BJ (cell line): ENCODE data around the gene ATP2C2. TPM values are rescaled to one million over a fixed set of nuclear protein-coding genes. Genes with fewer than 3 reads are reported as not detected.

ENCODE experiments used
- CTCF ChIA-PET: fragments of 350-600 bp; formaldehyde crosslinking; extraction: SDS; loops from one replicate; lab custom pipeline; 2021; ENCODE audit warnings: antibody characterized with exemption, inconsistent platforms; lab: Yijun Ruan, JAX
- POLR2A ChIA-PET: fragments of 300-600 bp; sonication (Branson Sonifier 250); formaldehyde crosslinking; extraction: SDS; loops from one replicate; lab custom pipeline; 2021; ENCODE audit warnings: antibody characterized with exemption; lab: Charles Lee
- DNase-seq: peaks from one replicate; pipeline ENCODE4 v3.0.0-alpha.2; 2011; ENCODE audit warnings: low read depth
- H3K27me3 ChIP-seq: 2 replicates; pipeline ENCODE4 v1.6.0; 2011; ENCODE audit warnings: low read length; ENCODE audit not compliant: control insufficient read depth, insufficient read depth
- H3K36me3 ChIP-seq: 2 replicates; pipeline ENCODE4 v1.5.1; 2011; ENCODE audit warnings: low read length; ENCODE audit not compliant: control insufficient read depth, insufficient read depth
- H3K4me3 ChIP-seq: 2 replicates; pipeline ENCODE4 v1.5.1; 2011; ENCODE audit warnings: low read depth, mild to moderate bottlenecking, control low read depth, low read length
- CTCF ChIP-seq: IDR thresholded peaks from 2 replicates; pipeline ENCODE4 v1.5.1; 2011; ENCODE audit warnings: low read depth, mild to moderate bottlenecking, control low read depth, inconsistent platforms, low read length, moderate library complexity; ENCODE audit not compliant: insufficient read depth
- polyA plus RNA-seq: library from polyadenylated mRNA; depleted of rRNA; stranded (reverse); fragments of >200 nt; gene quantifications from 2 replicates; pipeline ENCODE4 v1.2.3, GENCODE V29; 2011

Gene ATP2C2
- polyA plus RNA-seq, 1 experiment, result not detected

- no peak for TF ChIP-seq CTCF
- Histone ChIP-seq H3K27me3 (peaks cover 16% of the 10 kb centered on the region), H3K4me3 (no peak overlapping the region), H3K36me3 (no peaks in the 10 kb centered on the region)
- CTCF ChIA-PET, result no interaction called here
- POLR2A ChIA-PET, result no interaction called here
- no peak for DNase-seq
These were observed 40.5 kb downstream of the ATP2C2 start for GRCh38 chr16:84408856-84409255.

- no peaks in the 10 kb centered on the region for H3K36me3 ChIP-seq
- no peak for TF ChIP-seq CTCF
- no peak for DNase-seq
- POLR2A ChIA-PET, result no interaction called here
- CTCF ChIA-PET, result interaction anchor here (0.9 kb wide), 1 partner anchor 13 kb away, joined by 3 read pairs; no protein-coding TSS in a partner anchor
- no peak overlapping the region for H3K4me3 ChIP-seq
- H3K27me3 ChIP-seq, result peaks cover 18% of the 10 kb centered on the region
These were observed 42.2 kb downstream of the ATP2C2 start for GRCh38 chr16:84410361-84411138.

GRCh38 chr16:84411768-84412167, 43.4 kb downstream of the ATP2C2 start:
- Histone ChIP-seq H3K36me3 (no peaks in the 10 kb centered on the region), H3K4me3 (no peak overlapping the region), H3K27me3 (peaks cover 14% of the 10 kb centered on the region)
- TF ChIP-seq CTCF, result no peak
- DNase-seq, result no peak
- ChIA-PET CTCF (no interaction called here), POLR2A (no interaction called here)

GRCh38 chr16:84412262-84412661, 43.9 kb downstream of the ATP2C2 start:
- no peak for DNase-seq
- H3K4me3 ChIP-seq, result no peak overlapping the region
- H3K27me3 ChIP-seq, result peaks cover 12% of the 10 kb centered on the region
- POLR2A ChIA-PET, result no interaction called here
- TF ChIP-seq CTCF, result no peak
- CTCF ChIA-PET, result interaction anchor here (0.8 kb wide), 1 partner anchor 35 kb away, joined by 3 read pairs; no protein-coding TSS in a partner anchor
- no peaks in the 10 kb centered on the region for H3K36me3 ChIP-seq

- peaks cover 10% of the 10 kb centered on the region for H3K27me3 ChIP-seq
- no peak for TF ChIP-seq CTCF
- POLR2A ChIA-PET, result no interaction called here
- no peaks in the 10 kb centered on the region for H3K36me3 ChIP-seq
- no peak overlapping the region for H3K4me3 ChIP-seq
- CTCF ChIA-PET, result interaction anchor here (0.8 to 1.0 kb wide), 2 partner anchors 11 to 36 kb away, joined by 3 to 4 read pairs; no protein-coding TSS in a partner anchor
- no peak for DNase-seq
These were observed 45.1 kb downstream of the ATP2C2 start for GRCh38 chr16:84413244-84414004.
